Measurements from ENCODE around the gene NLGN1.
"Not testable (repeated sequence)": the region's sequence is repeated elsewhere in the genome, so short reads cannot be mapped to it uniquely, and the experiment has no call there.

The NLGN1 gene

DNA sequence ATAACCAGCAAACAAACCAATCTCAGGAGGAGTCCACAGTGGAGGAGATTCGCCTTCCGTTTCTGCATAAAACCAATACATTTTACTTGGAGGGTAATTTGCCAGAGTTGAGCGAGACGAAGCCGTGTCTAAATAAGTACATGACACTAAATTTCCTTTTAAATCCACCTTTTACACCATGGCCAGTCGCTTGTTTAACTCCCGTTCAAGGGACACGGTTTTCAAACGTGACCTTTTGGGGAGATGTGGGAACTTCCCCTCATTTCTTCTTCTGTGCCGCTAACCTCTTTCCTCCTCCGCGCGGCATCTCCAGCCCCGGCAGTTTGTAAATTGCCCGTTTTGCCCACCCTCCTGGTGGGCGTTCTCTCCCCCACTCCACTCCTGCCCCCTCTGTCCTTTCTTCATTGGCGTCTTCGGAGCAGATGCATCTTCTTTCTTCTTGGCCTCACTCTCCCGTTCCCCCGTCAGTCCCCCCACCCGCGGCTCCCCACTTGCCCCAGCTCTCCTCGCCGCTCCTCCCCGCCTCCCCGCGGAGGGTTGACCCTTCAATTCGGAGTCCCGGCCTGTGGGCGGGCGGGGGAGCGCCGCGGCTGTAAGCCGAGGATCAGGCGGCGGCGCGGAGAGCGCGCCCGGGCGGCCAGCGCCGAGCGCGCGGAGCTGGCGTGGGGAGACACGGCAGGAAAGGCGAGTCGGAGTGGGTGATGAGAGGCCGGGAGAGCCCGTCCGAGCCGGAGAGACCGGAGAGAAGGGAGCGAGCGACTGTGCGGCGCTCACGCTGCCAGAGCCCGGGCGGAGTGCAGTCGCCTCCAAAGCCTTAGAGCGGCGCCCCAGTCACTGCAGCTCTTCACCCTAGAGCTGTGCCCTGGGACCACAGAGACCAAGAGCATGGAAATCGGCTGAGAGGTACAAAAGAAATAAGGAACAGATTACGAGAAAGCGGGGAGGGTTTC lies at the start of gene NLGN1:
Gene NLGN1 (plus strand): TSS at position 584 of the 950 bp plus-strand sequence.
- H3K4me3 ChIP-seq (ENCODE audit: control insufficient read depth, low read depth, low read length) = peak within 1 kb of the TSS; percentile 68
- DNase-seq (ENCODE audit: low read depth) = peak; percentile 61
- TF ChIP-seq, protein P1, sequence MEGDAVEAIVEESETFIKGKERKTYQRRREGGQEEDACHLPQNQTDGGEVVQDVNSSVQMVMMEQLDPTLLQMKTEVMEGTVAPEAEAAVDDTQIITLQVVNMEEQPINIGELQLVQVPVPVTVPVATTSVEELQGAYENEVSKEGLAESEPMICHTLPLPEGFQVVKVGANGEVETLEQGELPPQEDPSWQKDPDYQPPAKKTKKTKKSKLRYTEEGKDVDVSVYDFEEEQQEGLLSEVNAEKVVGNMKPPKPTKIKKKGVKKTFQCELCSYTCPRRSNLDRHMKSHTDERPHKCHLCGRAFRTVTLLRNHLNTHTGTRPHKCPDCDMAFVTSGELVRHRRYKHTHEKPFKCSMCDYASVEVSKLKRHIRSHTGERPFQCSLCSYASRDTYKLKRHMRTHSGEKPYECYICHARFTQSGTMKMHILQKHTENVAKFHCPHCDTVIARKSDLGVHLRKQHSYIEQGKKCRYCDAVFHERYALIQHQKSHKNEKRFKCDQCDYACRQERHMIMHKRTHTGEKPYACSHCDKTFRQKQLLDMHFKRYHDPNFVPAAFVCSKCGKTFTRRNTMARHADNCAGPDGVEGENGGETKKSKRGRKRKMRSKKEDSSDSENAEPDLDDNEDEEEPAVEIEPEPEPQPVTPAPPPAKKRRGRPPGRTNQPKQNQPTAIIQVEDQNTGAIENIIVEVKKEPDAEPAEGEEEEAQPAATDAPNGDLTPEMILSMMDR (conservative IDR thresholded peaks at IDR 0.05; ENCODE audit: control insufficient read depth, insufficient read depth, low read depth, low read length) = peak; percentile 15

GRCh38 chr3:173351886-173352285 lies 45.7 kb upstream of the NLGN1 start:
- TF ChIP-seq, protein P1 (conservative IDR thresholded peaks at IDR 0.05; ENCODE audit: control insufficient read depth, insufficient read depth, low read depth, low read length) = no peak
- DNase-seq (ENCODE audit: low read depth) = no peak
- no peak overlapping the region for H3K4me3 ChIP-seq (ENCODE audit: control insufficient read depth, low read depth, low read length)

DNA sequence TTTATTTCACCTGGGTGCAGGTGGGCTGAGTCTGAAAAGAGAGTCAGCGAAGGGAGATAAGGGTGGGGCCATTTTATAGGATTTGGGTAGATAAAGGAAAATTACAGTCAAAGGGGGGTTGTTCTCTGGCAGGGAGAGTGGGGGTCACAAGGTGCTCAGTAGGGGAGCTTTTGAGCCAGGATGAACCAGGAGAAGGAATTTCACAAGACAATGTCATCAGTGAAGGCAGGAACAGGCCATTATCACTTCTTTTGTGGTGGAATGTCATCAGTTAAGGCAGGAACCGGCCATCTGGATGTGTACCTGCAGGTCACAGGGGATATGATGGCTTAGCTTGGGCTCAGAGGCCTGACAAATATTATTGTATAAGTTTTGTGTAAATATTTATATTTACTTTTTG lies 44.4 kb upstream of the NLGN1 start:
- not testable (repeated sequence) for H3K4me3 ChIP-seq (ENCODE audit: control insufficient read depth, low read depth, low read length); DNase-seq (ENCODE audit: low read depth)

DNA sequence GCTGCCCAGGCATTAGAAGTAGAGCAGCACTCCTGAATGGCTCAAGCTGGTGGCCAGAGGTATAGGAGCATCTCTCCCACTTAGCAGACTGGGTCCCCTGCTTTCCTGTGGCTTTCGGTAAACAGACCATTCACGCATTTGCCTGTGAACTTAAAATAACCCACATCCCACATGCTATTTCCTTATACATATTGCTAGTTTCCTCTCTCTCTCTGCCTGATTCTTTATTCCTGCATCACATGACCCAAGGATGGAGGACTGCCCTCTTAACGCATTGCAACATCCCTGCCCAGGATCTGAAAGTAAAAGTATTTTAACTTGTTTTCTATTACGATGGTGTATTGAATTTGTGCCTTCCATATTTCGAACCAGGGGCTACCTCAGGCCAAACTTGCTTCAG lies 43.4 kb upstream of the NLGN1 start:
- no peak for DNase-seq (ENCODE audit: low read depth)
- TF ChIP-seq, protein P1 (conservative IDR thresholded peaks at IDR 0.05; ENCODE audit: control insufficient read depth, insufficient read depth, low read depth, low read length) = no peak
- no peak overlapping the region for H3K4me3 ChIP-seq (ENCODE audit: control insufficient read depth, low read depth, low read length)

GRCh38 chr3:173371848-173372487 lies 25.6 kb upstream of the NLGN1 start:
- H3K4me3 ChIP-seq (ENCODE audit: control insufficient read depth, low read depth, low read length) = no peak overlapping the region
- TF ChIP-seq, protein P1 (conservative IDR thresholded peaks at IDR 0.05; ENCODE audit: control insufficient read depth, insufficient read depth, low read depth, low read length) = peak; percentile 73
- peak; percentile 48 for DNase-seq (ENCODE audit: low read depth)

- TF ChIP-seq, protein P1 (conservative IDR thresholded peaks at IDR 0.05; ENCODE audit: control insufficient read depth, insufficient read depth, low read depth, low read length) = no peak
- DNase-seq (ENCODE audit: low read depth) = no peak
- no peak overlapping the region for H3K4me3 ChIP-seq (ENCODE audit: control insufficient read depth, low read depth, low read length)
These were observed 16.9 kb upstream of the NLGN1 start for GRCh38 chr3:173380681-173381080.

DNA sequence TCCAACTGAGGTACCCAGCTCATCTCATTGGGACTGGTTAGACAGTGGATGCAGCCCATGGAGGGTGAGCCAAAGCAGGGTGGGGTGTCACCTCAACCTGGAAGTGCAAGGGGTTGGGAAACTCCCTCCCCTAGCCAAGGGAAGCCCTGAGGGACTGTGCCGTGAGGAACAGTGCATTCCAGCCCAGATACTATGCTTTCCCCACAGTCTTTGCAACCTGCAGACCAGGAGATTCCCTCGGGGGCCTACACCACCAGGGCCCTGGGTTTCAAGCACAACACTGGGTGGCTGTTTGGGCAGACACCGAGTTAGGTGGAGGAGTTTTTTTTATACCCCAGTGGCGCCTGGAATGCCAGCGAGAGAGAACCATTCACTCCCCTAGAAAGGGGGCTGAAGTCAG lies 15.6 kb upstream of the NLGN1 start:
- DNase-seq (ENCODE audit: low read depth); H3K4me3 ChIP-seq (ENCODE audit: control insufficient read depth, low read depth, low read length): not testable (repeated sequence)
